ENCODE data around the gene PRTN3.

PRTN3 gene

DNA sequence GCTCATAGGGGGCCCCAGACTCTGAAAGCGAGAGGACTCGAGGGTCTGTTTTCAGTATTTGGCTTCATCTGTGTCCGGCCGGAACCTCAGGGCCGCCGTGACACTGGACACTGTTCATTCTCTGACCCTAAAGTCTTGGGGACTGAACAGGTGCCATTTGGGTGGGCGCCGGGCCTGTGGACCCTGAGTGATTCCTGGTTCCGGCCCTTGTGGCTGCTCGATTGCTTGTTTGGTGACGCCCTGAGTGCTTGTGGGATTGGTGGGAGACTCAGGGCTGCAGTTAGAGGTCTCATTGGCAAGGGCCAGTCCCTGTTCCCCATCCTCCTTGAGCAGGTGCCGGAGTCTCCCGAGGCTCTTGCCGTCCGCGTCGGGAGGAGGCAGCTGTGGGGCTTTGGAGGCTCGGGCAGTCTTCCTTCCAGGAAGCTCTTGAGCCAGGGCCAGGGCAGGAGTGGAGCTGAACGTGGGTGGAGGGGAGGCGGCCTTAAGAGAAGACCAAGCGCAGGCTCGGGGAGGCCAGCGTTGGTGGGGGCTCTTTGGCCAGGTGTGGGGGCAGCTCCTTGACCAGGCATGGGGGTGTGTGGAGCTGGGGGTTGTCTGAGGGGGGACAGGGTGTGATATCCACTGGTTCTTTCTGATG, 38.8 kb upstream of the PRTN3 start:
- Histone ChIP-seq H2AFZ (ENCODE audit: low read depth, low read length) (no peak overlapping the region), H3K4me3 (ENCODE audit: low read length) (no peak overlapping the region), H3K9ac (ENCODE audit: low read length) (no peak overlapping the region), H4K20me1 (ENCODE audit: insufficient read depth, low read length) (peaks cover 91% of the 10 kb centered on the region), H3K36me3 (replicated peaks; ENCODE audit: low read depth, low read length) (peaks cover 86% of the 10 kb centered on the region), H3K4me1 (ENCODE audit: low read length) (peaks cover 12% of the 10 kb centered on the region), H3K27ac (ENCODE audit: low read length) (no peak overlapping the region), H3K9me3 (ENCODE audit: insufficient read depth, low read length) (no peaks in the 10 kb centered on the region), H3K27me3 (ENCODE audit: low read depth, low read length) (no peaks in the 10 kb centered on the region), H3K79me2 (ENCODE audit: low read length) (peaks cover 98% of the 10 kb centered on the region), H3K4me2 (ENCODE audit: low read length) (no peak overlapping the region)
- TF ChIP-seq, protein P1, sequence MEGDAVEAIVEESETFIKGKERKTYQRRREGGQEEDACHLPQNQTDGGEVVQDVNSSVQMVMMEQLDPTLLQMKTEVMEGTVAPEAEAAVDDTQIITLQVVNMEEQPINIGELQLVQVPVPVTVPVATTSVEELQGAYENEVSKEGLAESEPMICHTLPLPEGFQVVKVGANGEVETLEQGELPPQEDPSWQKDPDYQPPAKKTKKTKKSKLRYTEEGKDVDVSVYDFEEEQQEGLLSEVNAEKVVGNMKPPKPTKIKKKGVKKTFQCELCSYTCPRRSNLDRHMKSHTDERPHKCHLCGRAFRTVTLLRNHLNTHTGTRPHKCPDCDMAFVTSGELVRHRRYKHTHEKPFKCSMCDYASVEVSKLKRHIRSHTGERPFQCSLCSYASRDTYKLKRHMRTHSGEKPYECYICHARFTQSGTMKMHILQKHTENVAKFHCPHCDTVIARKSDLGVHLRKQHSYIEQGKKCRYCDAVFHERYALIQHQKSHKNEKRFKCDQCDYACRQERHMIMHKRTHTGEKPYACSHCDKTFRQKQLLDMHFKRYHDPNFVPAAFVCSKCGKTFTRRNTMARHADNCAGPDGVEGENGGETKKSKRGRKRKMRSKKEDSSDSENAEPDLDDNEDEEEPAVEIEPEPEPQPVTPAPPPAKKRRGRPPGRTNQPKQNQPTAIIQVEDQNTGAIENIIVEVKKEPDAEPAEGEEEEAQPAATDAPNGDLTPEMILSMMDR (IDR thresholded peaks at IDR 0.05; ENCODE audit: low read depth, low read length), result no peak
- TF ChIP-seq EZH2phosphoT487 (IDR thresholded peaks at IDR 0.05; ENCODE audit: low read depth), result no peak

DNA sequence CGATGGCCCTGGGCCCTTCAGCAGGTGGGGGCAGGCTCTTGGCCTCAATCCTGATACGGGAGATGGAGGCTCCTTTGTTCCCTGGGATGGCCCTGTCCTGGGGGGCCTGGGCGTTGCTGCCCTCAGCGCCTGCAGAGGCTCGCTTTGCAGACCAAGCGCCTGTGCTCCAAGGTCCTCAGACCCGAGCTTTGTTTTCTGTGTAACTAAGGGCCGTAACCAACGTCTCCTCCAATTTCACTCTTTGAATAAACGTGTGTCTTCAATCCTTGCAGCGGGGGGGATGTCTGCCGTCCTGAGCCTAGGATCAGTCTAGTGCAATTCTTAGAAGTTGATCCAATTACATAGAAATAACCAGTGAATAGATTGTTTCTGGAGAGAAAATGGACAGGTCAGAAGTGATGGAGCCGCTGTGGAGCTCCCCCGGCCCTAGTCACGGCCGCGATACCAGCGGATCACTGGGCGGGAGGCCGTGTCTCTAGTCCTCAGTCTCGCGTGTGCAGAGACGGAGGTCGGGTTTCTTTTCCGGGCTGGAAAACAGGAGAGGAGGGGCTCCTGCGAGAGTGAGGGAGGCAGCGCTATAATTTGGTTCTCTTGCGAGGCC, 38.2 kb upstream of the PRTN3 start:
- no peak overlapping the region for H3K9ac ChIP-seq (ENCODE audit: low read length)
- no peak overlapping the region for H3K4me2 ChIP-seq (ENCODE audit: low read length)
- peaks cover 12% of the 10 kb centered on the region for H3K4me1 ChIP-seq (ENCODE audit: low read length)
- H3K27me3 ChIP-seq (ENCODE audit: low read depth, low read length), result no peaks in the 10 kb centered on the region
- no peak overlapping the region for H3K27ac ChIP-seq (ENCODE audit: low read length)
- peaks cover 100% of the 10 kb centered on the region for H3K79me2 ChIP-seq (ENCODE audit: low read length)
- H3K9me3 ChIP-seq (ENCODE audit: insufficient read depth, low read length), result no peaks in the 10 kb centered on the region
- no peak overlapping the region for H2AFZ ChIP-seq (ENCODE audit: low read depth, low read length)
- peaks cover 92% of the 10 kb centered on the region for H3K36me3 ChIP-seq (replicated peaks; ENCODE audit: low read depth, low read length)
- H4K20me1 ChIP-seq (ENCODE audit: insufficient read depth, low read length), result peaks cover 97% of the 10 kb centered on the region
- TF ChIP-seq EZH2phosphoT487 (IDR thresholded peaks at IDR 0.05; ENCODE audit: low read depth), result no peak
- TF ChIP-seq, protein P1 (IDR thresholded peaks at IDR 0.05; ENCODE audit: low read depth, low read length), result no peak
- no peak overlapping the region for H3K4me3 ChIP-seq (ENCODE audit: low read length)

DNA sequence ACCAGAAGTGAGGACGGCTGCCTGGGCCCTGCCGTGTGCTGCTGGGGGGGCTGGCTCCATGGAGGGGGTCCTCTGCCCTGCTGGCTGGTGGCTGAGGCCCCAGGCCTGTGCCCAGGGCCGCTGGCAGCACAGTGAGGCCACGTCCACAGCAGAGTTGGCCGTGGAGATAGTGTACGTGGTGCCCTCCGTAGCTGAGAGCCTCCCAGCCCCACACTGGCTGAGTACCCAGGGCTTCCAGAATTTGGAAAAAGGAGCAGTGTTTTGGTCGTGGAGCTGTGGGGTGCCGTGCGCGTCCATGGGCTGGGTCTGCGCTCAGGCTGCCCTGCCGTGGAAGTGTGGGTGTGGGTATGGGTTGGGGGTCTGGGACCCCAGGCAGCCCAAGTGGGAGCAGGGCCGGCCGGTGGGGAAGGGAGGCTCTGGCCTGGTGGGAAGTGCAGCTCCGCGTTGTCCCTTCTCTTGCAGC, 37.7 kb upstream of the PRTN3 start:
- Histone ChIP-seq H3K27ac (ENCODE audit: low read length) (no peak overlapping the region), H3K79me2 (ENCODE audit: low read length) (peaks cover 100% of the 10 kb centered on the region), H3K27me3 (ENCODE audit: low read depth, low read length) (no peaks in the 10 kb centered on the region), H3K9me3 (ENCODE audit: insufficient read depth, low read length) (no peaks in the 10 kb centered on the region), H3K9ac (ENCODE audit: low read length) (no peak overlapping the region), H3K4me1 (ENCODE audit: low read length) (peaks cover 12% of the 10 kb centered on the region), H2AFZ (ENCODE audit: low read depth, low read length) (no peak overlapping the region), H4K20me1 (ENCODE audit: insufficient read depth, low read length) (peaks cover 100% of the 10 kb centered on the region), H3K4me3 (ENCODE audit: low read length) (no peak overlapping the region), H3K4me2 (ENCODE audit: low read length) (no peak overlapping the region), H3K36me3 (replicated peaks; ENCODE audit: low read depth, low read length) (peaks cover 96% of the 10 kb centered on the region)
- TF ChIP-seq, protein P1 (IDR thresholded peaks at IDR 0.05; ENCODE audit: low read depth, low read length), result no peak

DNA sequence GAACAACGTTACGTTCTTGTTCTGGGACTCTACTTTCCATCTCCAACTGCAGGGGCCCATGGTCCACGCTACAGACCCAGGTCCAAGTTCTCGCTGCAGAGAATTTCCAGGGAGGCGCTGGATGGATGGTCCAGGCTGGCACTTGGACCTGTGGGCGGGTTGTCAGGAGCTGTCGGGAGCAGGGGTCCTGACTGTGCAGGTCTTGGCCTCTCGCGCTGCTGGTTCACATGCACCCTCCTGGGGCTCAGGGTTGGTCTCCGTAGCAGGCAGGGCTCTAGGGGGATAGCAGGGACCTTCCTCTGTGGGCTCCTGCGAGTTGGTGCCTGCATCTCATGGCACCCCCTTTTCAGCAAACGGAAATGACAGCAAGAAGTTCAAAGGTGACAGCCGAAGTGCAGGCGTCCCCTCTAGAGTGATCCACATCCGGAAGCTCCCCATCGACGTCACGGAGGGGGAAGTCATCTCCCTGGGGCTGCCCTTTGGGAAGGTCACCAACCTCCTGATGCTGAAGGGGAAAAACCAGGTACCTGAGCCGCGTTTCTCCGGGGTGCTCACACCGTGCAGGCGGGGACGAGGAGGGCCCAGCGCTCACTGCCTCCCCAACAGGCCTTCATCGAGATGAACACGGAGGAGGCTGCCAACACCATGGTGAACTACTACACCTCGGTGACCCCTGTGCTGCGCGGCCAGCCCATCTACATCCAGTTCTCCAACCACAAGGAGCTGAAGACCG, 36.9 kb upstream of the PRTN3 start:
- Histone ChIP-seq H3K27me3 (ENCODE audit: low read depth, low read length) (no peaks in the 10 kb centered on the region), H3K4me2 (ENCODE audit: low read length) (no peak overlapping the region)

More for the DNA sequence above, 36.9 kb upstream of the PRTN3 start:
- H3K79me2 ChIP-seq (ENCODE audit: low read length), result peaks cover 100% of the 10 kb centered on the region
- H3K9me3 ChIP-seq (ENCODE audit: insufficient read depth, low read length), result no peaks in the 10 kb centered on the region
- no peak overlapping the region for H3K4me3 ChIP-seq (ENCODE audit: low read length)
- peaks cover 100% of the 10 kb centered on the region for H4K20me1 ChIP-seq (ENCODE audit: insufficient read depth, low read length)
- TF ChIP-seq, protein P1 (IDR thresholded peaks at IDR 0.05; ENCODE audit: low read depth, low read length), result no peak
- TF ChIP-seq EZH2phosphoT487 (IDR thresholded peaks at IDR 0.05; ENCODE audit: low read depth), result no peak
- H3K36me3 ChIP-seq (replicated peaks; ENCODE audit: low read depth, low read length), result peaks cover 96% of the 10 kb centered on the region
- no peak overlapping the region for H3K27ac ChIP-seq (ENCODE audit: low read length)
- H2AFZ ChIP-seq (ENCODE audit: low read depth, low read length), result no peak overlapping the region
- H3K9ac ChIP-seq (ENCODE audit: low read length), result no peak overlapping the region
- peaks cover 12% of the 10 kb centered on the region for H3K4me1 ChIP-seq (ENCODE audit: low read length)
